H1 (cell line): ENCODE measurements around the gene GTSF1L.

Experiments
- BRCA1 ChIP-seq: IDR thresholded peaks from 2 replicates; pipeline ENCODE4 v1.6.1; 2012; ENCODE audit warnings: low read depth, low read length, improper control_type of control experiment
- CTCF ChIP-seq, 3 experiments: IDR thresholded peaks; 1 replicate in 2 of 3; 2 replicates in 1 of 3; pipeline versions ENCODE4 v1.5.1 to v1.6.1; 2011; ENCODE audit warnings: low read length in 3 of 3, mild to moderate bottlenecking in 3 of 3, inconsistent platforms in 2 of 3, low read depth in 1 of 3, moderate library complexity in 1 of 3; ENCODE audit not compliant: insufficient read depth in 1 of 3; ENCODE audit errors: control extremely low read depth in 1 of 3
- EZH2 ChIP-seq: fragments of 200-600 bp; sonication (generic); IDR thresholded peaks from 2 replicates; pipeline ENCODE4 v1.7.1; 2012; ENCODE audit warnings: low read depth, mild to moderate bottlenecking, moderate library complexity, low read length, inconsistent platforms; ENCODE audit not compliant: severe bottlenecking
- KDM1A ChIP-seq: fragments of 200-600, 300-600 bp; sonication (generic); IDR thresholded peaks from 2 replicates; pipeline ENCODE4 v1.7.1; 2016; ENCODE audit warnings: mild to moderate bottlenecking, low read length, borderline replicate concordance
- USF2 ChIP-seq: IDR thresholded peaks from 2 replicates; pipeline ENCODE4 v1.6.1; 2011; ENCODE audit warnings: low read length, improper control_type of control experiment
- YY1 ChIP-seq: IDR thresholded peaks from 2 replicates; pipeline ENCODE4 v1.6.1; 2011; ENCODE audit warnings: low read depth, mild to moderate bottlenecking, low read length

GRCh38 chr20:43752561-43753301, 25.9 kb upstream of the GTSF1L start:
- TF ChIP-seq EZH2: no peak
- no peak for TF ChIP-seq USF2
- TF ChIP-seq CTCF (IDR thresholded peaks at IDR 0.05; ENCODE audit: control extremely low read depth in 1 of 3, insufficient read depth in 1 of 3, low read depth in 1 of 3, low read length in 3 of 3): no peak
- TF ChIP-seq KDM1A: no peak
- no peak for TF ChIP-seq BRCA1
- TF ChIP-seq YY1: no peak
